CD4-positive, alpha-beta T cell treated with Interferon gamma for 1 hour (primary cell): ENCODE data around the gene TNNC2.

Source experiments
- DNase-seq: peaks from one replicate; pipeline ENCODE4 v3.0.0-alpha.2; 2020

The TNNC2 gene

DNA sequence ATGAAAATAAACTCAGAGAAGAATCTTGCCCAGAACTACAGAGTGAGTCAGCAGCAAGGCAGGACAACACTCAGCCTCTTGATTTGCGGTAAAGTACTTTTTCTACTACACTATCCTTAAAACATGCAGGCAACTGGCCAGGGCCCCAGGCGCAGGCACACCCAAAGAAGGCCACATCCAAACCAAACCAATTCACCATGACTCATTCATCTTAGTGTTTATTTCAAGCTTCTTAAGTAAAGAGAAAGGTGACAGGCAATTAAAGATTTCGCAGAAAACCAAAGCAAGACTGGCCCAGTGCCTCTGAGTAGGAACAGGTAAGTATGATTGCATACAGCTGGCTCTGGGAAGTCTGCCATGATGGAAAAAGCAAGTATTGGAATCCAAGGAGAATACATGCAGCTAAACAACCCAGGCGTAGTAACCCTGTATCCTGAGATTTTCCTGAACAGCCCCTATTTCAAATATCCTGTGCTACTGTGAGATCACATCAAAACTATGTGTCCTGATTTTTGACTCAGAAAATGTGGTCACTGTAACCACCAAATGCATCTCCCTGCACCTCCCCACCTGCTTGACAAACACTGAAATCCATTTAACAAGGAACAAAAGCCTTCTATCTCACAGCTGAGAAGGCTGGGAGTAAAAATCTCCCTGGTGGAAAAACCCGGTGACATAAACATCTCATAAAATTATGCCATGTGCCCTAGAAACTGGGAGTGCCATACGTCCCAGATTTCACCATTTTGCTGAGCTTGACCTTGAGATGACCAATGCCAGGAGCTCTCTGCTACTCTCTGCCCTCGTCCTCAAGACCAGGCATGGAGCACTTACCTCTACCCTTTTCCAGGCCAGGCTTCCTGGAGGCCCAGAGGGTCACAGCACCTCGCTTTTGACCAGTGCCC, 47.8 kb downstream of the TNNC2 start:
- no peak for DNase-seq

DNA sequence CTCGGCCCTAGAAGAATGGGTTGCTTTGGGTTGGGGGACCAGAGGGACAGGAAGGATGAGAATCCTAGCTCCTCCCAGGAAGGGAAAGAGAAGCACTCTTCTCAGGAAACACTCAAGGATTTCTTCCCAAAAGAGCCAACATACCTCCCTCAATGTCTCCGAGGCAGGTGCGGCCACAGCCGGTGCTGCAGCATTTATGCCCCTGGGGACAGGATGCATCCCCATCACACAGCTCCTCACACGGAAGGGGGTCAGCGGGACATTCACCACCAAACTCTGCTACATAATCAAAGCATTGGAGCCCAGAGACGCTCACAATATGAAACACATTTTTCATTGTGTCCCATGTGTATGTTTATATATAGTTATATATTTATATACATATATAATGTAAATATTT, 50.2 kb downstream of the TNNC2 start:
- no peak for DNase-seq

DNA sequence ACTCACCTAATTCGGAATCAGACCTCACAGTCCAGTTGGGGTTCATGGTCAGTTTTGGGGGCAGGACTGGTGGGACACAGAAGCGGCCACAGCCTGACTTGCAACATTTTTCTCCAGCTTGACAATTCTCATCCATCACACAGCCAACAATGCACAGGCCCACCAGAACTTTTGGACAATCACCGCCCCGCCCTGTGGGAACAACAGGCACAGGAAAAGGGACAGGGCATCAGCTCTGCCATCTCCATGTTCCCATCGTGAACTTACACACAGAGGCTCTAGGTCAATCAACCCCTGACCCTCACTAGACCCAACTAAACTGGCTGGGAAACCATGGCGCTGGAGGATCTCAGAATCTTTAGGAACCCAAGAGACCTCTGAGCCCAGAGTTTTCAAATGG, 51.7 kb downstream of the TNNC2 start:
- DNase-seq: no peak

DNA sequence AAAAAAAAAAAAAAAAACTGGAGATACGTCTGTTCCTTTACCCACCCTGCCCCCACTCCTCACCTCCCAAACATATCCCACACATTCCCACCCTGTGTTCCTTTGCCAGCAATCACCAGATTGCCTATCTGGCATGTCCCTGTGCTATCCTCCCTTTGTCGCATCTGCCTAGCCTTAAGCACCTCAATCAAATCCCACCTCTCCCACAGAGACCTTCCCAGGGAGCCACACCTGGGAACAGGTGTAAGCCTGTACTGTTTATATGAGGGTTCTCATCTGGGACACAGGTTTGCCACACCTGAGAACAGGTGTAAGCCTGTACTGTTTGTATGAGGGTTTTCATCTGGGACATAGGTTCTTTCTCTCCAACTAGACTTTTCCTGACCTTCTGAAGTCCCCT, 52.2 kb downstream of the TNNC2 start:
- no peak for DNase-seq
